Cerebellar nuclear complex (tissue), 1 donor: ENCODE measurements around the gene DAAM1.

Experiments
- DNase-seq, 2 experiments: peaks; one replicate each; lab custom pipeline; 2025; lab: John Stamatoyannopoulos, UW

The DAAM1 gene

DNA sequence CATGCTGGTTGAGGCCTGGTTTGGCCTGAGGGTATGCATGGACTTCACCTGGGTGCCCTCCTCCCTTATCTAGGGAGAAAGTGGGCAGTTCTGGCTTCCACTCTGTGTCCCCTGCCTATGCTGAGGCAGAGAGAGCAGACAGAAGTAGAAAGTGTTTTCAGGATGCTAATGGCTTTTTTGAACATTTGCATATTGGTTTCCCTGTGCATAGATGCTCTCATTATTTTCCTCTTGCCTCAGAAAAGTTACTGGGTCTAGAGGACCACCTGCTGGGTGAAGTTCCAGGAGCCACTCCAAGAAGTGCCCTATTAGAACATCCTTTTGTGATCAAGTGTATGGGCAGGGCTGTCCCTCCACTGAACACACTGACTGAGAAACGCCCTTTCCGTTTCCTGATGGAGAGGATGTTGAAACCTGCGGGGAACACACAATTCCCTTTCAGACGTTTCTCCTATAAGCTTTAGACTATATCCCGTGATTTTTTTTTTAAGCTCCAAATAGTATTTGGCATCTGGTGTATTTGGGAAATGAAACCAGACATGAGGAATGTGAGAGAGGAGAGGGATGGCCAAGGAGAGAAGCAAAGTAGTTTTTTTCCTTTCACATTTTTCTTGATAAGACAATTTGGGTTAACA is 66.6 kb downstream of the DAAM1 start:
- no peak for DNase-seq

DNA sequence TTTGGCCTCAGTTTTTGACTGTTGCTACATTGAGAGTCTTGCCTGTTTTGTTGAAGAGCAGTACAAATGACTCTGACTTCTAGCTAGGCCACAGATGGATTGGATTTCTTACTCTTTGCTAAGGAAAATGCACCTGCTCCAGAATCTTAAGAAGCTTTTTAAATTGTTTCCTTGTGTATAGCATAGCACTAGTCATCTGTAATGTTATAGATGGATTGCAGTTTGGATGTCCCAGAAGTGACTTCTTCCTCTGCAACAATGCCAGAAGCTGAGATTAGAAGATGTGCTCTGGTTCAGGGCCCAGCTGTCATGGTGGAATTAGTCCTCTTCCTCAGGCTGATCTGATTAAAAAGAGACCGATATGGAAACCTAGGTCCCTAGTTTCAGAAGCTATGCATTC is 67.9 kb downstream of the DAAM1 start:
- no peak for DNase-seq

DNA sequence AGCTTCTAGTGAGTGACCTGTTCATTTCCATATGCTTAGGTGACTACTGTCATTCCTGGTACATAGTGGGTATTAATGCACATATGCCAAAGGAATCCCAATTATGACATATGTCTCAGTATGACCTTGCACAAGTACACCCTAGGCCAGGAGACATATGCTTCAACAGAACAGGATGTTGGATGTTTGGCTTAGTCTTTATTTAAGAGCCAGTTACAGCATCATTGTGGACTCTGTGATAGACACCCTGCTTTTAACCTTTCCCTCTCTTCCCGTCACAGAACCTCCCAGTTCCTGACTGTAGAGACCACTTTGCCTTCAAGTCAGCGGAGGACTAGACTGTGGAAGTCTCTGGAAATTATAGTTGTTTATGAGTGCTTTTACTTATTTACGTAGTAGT is 72.9 kb downstream of the DAAM1 start:
- DNase-seq, result no peak

DNA sequence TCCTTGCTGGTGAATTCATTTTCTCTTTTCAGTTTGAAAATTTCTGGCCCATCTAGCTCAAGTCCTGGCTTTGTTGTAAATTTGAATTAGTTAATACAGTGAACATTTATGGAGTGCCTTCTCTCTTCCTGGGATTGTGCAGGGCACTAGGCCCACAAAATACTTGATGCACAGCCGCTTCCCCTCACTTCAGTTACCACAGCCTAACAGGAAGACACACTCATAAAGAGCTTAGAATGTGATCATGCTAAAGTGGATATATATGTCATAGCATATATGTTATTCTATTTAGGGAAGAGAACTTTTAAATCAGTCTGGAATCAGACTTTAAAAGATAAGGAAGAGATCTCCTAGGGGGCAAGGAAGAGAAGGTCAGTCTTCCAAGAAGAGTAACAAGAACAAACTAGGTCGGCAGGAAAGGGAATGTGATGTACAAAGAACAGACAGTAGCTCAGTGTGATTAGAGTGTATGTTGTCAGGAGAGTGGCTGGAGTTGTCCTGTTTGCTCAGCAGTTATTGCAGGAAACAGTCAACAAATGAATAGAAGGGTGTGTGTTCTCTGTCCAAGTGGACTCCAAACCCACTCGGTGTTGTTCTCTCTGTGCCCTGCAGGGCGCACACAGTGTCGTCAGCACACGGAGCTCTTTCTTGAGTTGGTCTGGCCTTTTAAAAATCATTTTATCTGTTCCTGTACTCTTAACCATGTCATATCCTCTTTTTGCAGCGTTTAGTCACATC is 74.4 kb downstream of the DAAM1 start:
- no peak for DNase-seq

DNA sequence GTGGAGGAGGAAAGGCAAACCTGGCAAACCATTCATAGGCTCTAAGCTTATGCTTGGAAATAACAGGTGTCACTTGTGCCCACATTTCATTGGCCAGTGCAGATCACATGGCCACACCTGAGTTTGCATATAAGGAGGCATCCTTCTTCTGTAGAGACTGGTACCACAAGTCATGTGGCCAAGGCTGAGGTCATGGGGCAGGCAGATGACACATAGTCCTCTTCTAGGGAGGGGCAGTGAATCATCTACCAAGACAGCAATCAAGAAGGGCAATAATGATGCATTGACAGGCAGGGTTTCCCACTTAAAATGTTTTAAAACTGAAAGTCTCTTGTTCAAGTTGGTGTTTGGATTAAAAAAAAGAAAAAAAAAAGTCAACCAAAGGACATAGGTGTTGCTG is 77.3 kb downstream of the DAAM1 start:
- DNase-seq, result no peak

DNA sequence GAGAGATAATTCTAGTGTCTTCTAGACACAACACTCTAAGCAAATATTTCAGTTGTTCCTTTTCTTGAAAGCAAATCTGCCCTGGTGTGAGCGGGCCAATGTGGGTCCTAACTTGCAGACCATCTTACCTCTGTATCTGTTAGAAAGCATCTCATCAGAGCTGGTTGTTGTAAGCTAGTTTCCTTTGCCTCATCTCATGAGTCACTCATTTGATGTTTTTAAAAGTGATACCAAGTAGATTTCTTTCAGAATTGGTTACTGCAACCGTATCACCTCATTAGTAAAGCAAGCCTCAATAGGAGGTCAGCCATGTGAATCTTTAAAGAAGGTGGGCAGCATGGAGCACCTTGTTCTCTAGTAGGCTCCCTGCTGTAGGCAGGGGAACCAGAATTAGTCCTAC is 78.6 kb downstream of the DAAM1 start:
- no peak for DNase-seq

DNA sequence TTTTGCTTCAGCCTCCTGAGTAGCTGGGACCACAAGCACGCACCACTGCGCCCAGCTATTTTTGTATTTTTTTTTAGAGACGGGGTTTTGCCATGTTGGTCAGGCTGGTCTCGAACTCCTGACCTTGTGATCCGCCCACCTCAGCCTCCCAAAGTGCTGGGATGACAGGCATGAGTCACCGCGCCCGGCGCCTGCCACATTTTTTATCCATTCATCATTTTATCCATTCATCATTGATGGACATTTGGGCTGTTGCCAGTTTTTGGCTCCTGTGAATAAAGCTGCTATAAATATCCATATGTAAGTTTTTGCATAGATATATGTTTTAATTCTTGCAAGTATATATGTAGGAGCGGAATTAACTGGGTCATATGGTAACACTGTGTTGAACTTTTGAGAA is 79.5 kb downstream of the DAAM1 start:
- no peak for DNase-seq

DNA sequence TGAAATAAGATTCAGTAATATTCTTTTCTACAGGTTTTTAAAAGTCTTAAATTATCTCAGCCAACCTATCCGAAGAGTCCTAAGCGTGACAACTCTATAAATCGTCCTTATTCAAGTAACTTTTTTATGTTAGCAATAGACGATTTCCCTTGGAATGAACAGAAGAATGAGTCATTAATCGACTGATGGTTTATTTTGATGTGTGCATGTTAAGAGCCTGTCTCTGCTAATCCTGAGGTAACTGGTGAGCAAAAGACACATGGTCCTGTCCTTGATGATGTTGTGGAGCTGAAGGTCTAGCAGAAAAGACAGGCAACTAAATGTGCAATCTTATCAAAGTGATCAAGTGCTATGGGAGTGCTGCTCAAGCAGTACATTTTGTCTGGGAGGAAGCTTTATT is 80.4 kb downstream of the DAAM1 start:
- no peak for DNase-seq

DNA sequence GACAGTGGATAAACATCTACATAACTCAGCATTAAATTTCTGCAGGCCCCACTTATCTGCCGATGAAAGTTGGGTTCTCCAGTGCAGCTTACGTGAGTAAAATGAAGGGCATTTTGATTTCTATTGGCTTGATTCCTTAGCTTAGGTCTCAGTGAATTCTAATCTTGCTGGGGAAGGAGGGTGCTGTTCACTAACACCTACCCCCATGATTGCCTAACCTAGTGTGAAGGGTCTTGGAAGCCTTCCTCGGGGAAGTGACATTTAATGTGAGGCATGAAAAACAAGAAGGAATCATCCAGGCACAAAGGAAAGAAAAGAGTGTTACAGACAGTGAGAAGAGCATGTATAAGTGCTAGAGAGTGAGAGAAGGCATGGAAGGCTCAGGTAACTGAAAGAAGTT is 81.0 kb downstream of the DAAM1 start:
- DNase-seq, result no peak

DNA sequence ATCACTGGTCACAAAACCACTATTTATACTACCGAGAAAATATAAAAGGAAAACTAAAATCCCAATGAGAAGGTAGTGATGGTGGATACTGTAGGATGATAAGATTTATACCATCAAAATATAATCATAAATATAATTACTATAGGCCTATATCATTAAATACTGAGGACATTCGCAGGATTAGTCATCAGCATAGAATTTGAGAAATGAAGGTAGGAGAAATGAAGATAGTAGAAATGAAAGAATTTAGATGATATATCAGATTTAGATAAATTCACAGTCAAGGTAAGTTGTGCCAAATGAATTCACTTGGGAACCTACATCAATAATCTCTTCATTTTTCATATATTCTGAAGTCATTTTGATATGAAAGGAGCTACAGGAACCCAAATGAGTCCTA is 82.8 kb downstream of the DAAM1 start:
- DNase-seq, result no peak

DNA sequence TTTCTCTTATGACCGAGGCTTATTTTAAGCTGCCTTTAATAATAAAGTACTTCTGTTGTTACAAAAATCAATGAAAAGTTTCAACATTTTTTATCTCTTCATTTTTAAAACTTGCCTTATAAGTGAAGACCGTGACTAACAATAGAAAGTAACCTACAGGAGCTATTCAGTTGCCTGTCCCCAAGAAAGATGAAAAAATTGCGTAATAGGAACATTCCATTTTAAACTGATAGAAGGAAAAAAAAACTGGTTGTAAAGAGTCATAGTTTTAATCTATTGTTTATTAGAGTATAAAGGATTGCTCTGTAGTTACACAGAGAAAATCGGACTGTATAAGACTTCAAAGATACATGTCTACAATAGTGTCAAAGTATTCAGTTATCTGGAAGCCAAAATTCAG is 83.3 kb downstream of the DAAM1 start:
- no peak for DNase-seq

DNA sequence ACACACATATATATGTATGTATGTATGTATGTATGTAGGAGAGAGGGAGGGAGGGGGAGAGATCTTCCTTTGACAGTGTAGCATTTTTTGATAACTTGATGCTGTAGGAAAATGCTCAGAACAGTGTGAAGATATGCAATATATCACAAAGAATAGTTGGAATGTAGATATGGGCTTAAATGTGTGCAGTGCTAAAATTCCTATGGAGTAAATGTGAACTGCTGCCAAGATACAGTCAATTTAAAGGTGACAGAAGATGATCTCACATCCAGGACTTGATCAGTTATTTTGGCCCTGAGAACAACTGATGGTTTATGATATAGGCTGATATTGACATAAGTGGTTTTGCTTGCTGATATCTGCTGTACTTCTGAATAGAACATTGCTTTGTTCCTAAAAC is 84.2 kb downstream of the DAAM1 start:
- DNase-seq, result no peak

DNA sequence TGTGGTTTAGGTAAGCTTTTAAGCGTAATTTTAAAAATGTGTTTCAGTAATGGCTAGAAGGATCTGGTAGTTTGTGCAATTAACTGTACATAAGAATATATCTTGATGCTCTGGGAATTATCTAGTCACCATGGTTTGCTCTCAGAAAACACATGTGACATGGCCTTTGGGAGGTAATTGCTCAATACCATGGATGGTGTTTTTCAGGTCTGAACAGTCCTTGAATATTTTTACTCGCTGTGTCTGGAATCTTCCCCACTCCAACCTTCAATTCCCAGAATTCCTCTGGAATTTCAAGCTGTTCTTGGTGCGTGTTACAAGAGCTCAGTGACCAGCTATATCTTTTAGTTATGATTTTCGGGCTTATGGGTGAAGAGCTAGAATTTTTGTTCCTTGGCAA is 85.3 kb downstream of the DAAM1 start:
- DNase-seq, result no peak

DNA sequence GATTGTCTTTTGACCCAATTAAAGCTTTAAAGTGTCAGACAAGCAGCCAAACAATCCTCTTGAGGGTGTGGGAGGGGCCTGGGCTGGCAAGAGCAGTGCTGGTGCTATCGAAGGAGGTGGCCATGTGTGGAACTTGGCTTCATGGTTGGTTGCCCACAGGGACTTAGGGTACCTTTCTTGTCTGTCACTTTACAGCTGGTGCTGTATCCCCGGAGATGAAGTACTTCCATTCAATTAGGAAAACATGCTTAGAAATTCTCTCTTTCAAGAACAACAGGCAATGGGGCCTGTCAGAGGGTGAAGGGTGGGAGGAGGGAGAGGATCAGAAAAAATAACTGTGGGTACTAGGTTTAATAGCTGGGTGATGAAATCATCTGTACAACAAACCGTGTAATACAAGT is 86.5 kb downstream of the DAAM1 start:
- DNase-seq, result no peak

DNA sequence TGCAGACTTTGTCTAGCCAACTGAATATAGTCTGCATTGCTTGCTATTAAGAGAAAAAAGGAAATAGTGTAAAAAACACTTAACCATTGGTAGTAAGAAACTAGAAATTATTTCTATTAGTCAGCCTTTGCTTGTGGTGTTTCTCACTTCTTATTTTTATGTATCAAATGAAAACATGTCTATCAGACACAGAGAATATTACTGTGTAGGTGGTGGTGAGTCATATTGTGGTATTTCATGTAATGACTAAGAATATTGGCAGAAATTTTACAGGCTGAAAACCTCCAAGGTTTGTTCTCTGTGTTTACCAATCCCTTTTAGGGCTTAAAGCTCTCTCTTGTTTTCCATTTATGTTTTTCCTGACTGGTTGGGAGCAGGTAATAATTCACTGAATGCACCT is 87.2 kb downstream of the DAAM1 start:
- DNase-seq, result no peak

DNA sequence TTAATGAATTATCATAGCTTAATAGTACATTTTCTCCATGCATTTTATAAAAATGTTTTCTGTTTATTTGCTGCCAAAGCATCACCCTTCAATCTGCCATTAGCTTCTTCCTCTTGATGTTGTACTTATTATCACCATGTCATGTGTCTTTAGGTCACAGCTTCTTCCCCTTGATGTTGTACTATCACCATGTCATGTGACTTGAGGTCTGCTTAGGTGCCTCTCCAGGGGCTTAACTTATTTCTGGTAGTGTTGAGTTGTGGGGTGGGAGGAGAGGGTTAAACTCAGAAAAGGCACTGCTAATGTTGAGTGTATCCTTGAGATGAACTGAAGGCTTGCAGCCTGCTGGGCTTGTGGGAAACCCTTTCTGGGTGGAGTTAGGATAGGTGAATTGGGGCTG is 87.8 kb downstream of the DAAM1 start:
- no peak for DNase-seq

DNA sequence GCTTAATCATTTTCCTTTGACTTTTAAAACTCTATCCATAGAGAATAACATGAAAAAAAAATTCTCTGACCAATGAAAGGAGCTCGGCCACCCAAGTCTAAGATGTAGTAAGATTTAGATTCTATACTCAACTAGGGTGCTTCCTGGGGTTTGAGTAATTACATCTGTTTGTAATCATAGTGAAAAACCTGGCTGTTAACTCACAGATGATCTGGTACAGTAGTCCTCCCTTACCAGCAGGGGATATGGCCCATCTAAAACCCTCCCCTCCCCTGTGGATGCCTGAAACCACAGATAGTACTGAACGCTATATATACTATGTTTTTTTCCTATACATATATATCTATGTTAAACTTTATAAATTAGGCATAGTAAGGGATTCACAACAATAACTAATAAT is 89.2 kb downstream of the DAAM1 start:
- no peak for DNase-seq

DNA sequence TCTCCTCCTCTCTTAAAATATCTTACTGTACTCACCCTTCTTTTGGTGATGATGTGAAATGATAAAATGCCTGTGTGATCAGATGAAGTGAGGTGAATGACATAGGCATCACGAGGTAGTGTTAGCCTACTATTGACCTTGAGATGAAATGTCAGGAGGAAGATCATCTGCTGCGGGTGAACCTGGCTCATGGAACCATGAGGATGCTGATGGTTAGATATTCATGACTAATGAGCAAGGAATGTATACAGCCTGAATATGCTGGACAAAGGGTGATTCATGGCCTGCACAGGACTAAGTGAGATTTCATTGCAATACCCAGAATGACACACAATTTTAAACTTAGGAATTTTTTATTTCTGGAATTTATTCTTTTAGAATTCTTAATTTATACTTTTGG is 89.6 kb downstream of the DAAM1 start:
- DNase-seq, result no peak

DNA sequence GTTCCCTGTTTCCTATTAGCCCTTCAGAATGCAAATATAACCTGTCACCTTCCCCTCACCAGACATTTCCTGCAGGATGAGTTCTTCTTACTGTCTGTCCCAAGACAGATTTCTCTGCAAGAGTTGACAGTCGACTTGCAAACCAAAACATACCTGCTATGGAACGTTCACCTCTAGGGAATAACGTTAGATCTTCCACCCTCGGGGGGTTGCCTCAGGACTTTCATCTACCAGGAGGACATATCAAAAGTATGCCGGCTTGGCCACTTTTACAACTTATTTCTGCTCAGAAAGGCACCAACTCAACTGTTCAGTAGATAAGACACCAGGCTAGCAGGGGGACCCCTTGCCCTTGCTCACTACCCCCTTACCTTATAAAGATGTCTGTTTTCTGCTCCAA is 92.5 kb downstream of the DAAM1 start:
- no peak for DNase-seq

DNA sequence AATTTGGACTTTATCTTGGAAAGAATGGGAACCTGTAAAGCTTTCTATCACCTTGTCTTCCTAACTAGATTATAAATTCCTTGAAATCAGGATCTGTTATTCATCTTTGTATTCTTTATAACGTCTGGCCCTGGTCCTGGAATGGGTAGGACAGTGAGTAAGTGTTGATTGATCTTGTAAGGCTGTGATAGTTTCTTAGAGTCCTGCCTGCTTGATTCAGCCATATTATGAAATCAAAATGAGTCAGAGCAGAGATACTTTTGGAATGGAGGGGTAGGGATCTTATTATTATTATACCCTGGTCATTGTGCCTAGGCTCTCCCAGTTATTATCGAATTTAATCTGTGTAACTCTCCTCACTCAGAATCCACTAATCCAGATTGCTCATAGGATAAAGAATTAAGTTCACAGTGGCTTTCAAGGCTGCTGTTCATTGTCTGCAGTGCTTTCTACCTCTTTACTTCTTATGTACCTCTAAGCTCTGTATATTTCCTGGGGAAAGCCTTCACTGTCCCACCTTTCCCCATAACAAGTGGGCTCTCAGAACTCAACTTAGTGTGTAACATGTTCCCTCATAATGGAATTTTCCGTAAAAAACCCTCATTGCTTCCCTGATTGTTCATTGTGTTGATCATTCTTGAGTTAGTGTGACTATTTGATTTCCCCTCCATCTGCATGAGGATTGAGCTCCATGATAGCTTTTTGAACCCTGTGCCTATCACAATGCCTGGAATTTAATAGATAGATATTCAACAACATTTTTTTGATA is 93.3 kb downstream of the DAAM1 start:
- no peak for DNase-seq

DNA sequence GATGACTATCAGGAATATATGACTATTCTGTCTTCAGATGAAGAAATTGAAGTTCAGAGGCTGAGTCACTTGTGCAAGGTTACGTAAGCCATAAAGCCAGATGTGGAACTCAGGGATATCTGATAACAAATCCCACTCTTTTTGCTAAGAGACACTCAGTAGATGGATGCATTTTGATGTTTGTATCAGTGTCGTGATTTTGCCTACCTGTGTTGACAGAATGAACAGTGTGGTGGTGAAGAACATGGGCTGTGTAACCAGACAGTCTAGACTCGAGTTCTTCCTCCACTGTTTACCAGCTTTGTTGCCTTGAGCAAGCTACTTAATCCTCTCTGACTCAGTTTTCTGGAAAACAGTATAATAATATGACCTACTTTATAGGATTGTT is 93.9 kb downstream of the DAAM1 start:
- no peak for DNase-seq

DNA sequence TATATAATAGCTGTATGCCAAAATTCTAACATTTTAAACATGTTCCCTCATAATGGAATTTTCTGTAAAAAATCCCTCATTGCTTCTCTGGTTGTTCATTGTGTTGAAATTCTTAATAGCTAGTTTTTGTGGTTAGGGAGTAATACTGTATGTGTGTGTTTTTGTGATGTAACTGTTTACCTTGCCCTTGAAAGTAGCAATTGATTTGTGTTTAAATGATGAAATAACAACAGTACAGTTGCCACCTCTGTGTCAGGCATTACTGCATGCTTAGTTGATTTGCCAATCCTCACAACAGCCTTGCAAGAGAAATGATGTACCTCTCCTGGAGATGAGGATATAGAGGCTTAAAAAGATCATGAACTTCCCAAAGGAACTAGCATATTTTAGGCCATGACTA is 94.9 kb downstream of the DAAM1 start:
- no peak for DNase-seq

DNA sequence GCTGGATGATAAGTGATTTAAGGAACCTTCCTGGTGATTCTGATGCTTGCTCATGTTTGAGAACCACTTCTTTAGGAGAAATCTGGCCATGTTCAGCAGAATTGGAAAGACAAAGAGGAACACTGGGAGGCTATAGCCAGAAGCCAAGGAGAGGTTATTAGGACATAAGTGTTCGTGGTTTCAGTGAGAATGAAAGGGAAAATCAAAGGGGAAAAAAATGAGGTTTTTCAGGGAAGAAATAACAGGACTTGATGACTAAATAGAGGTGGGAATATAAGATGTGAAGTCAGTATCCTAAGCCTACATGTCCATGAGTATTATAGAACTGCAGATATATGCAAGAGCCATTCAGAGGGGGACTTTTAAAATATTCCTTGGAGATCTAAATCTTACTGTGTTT is 95.6 kb downstream of the DAAM1 start:
- no peak for DNase-seq
